Superior temporal gyrus (tissue), 1 donor: Measurements from ENCODE around the gene GUCY1B1.
A peak's percentile ranks its signal among the peaks of the same experiment; 100 is the strongest.

ENCODE experiments used
- DNase-seq: peaks from one replicate; pipeline ENCODE4 v3.0.0-alpha.2; 2016; ENCODE audit errors: extremely low spot score

GUCY1B1 gene

DNA sequence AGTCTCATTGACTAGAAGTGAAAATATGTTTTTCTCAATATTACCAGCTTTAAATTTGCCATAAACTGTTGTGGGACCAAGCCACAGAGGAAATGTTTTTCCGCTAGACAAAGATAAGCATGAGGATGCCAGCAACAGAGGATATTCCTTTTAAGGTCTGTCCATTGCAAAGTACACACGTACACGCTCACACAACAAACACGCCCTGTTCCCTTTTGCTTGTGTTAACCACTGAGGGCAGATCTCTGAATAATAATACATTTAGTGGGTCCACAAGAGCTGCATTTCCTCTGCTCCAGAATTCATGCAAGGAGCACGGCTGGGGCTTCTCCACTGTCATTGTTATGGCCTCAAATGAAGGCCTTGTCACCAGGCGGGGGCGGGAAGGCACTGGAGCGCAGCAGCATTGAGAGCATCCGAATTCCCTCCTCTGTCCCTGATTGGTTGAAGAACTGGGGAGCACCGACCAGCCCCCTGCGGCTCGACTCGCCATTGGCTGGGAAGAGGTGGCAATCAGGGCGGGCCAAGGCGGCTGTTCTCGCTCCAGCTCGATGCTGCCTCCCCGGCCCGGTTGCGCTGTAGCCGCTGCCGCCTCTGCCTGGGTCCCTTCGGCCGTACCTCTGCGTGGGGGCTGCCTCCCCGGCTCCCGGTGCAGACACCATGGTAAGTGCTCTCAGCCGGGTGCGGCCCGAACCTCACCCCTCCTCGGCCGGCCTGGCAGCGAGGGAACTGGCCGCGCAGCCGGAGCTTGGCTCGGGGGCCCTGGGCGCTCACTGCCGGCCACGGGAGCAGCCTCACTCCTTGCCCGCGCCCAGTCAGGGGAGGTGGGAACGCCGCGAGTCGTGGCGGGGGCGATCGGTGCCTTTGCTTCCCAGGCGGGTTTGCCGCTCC is at the start of gene GUCY1B1:
Gene GUCY1B1 (plus strand): TSS at position 541 of the 891 bp plus-strand sequence. CDS start 120 bp downstream, at position 661.
- DNase-seq: peak; percentile 98

DNA sequence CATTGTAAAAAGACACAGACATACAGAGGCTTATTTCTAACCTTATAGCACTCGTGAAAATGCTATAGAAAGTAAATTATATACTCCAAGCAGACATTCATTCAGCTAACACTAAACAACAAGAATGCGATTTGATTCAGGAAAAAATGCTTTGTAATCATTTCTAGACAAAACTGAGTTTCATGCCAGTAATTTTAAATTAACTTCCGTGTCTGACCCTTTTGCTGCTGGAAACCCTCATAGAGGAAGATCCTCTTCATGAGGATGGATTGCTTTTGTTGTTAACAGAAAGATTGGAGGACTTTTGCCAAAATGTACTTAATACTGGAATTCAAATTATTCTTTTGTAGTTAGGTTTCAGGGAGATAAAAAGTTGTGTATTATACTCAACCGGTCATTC is 48.9 kb upstream of the GUCY1B1 start:
- DNase-seq: no peak

DNA sequence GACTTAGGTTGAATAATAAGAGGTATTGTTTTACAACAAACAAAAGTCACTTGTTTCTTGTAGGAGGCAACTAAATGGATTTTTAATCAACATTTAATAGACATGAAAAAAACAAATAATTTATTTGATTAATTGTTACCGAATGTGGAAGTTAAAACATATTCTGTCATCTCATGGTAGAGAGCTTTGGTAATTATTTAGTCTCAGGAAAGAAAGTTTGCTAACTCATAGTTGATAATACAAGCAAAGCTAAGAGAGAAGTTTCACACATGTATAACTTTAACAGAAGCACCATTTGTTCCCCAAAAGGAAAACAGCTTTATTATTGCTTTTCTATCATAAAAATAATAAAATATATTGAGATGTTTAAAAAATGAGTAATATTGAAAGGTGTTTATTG is 47.3 kb upstream of the GUCY1B1 start:
- no peak for DNase-seq

DNA sequence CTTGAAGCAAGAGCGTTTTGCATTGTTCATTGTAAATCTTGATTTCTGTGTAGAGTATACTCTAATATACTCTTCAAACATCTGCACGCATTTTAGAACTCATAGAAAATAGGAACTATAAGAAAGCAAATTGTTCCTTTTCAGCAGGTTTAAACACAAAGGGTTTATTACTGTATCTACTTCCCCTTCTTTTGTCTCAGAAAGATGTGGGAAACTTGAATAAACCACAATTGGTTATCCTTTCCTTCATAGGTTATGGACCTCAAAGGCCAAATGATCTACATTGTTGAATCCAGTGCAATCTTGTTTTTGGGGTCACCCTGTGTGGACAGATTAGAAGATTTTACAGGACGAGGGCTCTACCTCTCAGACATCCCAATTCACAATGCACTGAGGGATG is 46.0 kb upstream of the GUCY1B1 start:
- no peak for DNase-seq

DNA sequence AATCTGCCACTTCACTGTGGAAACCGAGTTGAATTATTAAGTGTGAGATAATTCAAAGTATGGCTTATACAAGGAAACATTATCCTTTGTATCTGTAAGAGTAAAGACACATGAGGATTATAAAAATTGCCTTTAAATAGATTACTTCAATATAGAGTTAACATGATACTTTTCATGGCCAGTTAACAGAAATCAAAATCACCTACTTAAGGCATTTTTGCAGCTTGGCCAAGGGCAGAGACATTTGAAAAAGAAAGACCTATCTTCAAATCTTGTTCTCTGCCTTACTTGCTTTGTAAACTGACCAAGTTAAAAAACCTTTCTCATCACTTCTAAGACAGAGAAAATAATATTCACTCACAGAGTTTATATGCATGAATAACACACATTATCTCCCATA is 44.9 kb upstream of the GUCY1B1 start:
- no peak for DNase-seq

DNA sequence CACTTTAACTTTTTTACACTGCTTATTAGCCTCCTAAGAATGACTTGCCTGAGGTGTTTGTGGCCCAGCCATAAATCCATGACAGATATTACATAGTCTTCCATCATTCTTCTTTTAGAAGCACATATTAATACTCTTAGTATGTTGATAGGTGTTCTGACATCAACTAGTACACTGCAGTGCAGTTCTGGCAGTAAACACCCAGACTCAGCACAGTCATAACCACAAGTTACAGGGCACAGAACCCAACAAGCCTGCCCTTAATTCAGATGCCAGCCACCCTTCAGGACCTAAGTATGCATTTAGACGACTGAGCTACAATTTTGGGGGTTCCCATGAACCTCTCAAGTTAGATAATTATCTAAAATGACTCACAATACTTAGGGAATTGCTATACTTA is 36.5 kb upstream of the GUCY1B1 start:
- DNase-seq: no peak

DNA sequence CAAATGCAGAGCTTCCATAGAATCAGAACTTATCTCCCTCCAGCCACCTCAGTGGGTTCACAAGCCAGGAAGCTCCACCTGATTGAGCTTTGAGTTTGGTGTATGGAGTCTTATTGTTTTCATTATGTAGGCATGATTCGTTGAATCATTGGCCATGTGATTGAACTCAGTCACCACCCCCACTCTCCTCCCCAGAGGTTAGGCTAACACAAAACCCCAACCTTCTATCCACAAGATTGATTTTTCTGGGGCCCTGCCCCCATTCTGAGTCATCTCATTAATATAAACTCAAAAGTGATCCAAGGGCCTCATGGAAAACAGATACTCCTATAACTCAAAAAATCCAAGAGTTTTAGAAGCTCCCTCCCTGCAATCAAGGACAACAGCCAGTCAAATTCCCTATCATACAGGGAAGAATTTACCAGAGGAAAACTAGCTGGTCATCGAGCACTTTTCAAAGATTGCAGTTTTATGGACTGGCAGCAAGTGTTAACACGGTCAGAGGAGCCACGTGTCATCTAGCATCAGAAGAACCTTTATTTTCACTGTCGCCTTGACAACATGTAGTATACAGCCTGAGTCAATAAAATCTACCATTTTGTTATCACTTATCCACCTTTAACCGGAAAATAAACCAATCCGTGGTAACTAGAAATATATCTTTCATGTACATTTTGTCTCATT is 35.9 kb upstream of the GUCY1B1 start:
- DNase-seq: no peak

DNA sequence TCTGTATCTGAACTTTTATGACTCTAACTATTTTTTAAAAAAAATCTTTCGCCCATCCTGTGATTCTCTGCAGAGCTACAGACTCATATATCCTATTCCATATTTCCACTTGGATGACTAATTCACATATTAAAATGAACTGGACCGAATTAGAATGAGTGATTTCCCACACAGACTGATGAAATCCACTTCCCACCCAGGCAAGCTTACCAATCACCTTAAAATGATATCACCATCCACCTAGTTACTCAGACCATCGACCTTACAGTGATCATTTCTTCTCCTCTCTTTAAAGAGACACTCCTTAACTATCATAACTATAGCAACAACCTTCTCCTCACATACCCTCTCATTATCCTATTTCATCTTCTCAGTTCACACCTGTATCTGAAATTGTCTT is 34.1 kb upstream of the GUCY1B1 start:
- DNase-seq: no peak

DNA sequence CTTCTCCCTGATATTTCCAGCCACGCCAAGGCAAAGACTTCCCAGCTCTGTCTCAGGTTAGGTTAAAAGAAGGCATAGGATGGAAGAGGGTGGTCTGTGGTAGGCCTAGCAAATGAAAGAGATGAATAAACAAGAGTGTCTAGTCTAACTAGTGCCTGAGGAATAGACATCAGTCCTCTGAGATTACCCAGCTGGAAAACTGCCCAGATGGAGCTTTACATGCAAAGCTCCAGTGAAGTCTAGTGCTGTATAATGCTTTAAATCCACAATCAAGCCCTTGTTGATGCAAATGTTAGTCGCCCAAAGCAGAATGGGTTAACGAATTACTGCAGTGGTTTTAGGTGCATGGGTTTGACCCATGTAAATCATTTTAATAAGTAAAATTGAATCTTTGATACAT is 24.8 kb upstream of the GUCY1B1 start:
- DNase-seq: no peak

DNA sequence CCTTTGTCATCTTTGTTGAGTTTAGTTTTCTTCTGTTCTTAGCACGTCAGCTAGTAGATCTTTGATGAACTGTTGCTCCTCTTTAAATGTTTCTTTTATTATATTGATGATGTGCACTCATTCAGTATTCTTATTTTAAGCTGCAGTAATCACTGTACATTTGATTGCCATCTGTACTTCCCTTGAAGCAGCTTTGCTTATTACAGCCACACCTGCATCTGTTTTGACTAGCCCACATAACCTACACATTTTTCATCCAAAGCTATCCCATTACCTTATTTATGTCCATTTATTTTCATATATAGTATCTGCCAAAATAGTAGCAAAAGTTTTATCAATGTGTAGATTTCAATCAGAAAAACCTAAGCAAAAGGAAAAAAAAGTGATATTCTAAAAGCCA is 23.9 kb upstream of the GUCY1B1 start:
- DNase-seq: no peak

DNA sequence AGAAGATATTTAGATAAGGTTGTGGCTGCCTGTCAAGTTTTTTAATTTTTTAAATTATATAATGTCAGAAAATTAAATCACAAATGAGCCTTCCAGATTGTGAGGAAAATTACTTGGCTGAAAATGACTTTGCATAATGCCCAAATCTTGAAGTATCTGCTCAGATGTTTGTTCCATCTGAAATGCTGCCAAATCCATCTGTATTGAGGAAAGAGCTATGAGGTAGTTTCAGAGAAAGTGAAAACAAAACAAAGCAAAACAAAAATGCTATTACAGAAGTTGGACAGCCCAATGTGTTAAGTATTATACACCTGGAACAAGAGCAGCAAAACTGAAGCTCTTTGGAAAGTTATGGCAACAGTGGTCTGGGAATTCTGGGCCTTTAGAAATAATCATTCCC is 23.3 kb upstream of the GUCY1B1 start:
- peak; percentile 45 for DNase-seq

DNA sequence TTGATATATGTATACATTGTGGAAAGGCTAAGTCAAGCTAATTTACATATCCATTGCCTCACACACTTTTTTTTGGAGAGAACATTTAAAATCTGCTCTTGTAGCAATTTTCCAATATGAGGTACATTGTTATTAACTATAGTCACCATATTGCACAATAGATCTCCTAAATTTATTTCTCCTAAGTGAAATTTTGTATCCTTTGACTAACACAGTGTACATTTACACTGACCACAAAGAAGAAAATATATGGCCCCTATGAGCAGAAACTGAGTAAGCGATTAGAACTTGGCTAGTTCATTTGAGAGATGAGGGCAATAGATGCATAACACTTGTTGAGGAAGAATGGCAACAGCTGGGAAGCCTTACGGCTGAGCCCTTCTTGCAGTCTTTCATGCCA is 20.3 kb upstream of the GUCY1B1 start:
- DNase-seq: no peak

DNA sequence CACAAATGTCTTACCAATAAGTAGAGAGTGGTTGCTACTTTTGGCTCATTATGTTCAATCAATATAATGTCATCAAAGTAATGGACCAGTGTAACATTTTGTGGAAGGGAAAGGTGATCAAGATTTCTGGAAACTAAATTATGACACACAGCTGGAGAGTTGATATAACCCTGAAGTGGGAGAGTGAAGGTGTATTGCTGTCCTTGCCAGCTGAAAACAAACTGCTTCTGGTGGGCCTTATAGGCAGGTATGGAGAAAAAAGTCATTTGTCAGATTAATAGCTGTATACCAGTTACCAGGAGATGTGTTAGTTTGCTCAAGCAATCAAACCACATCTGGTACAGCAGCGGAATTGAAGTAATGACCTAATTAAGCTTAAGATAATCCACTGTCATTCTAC is 17.3 kb upstream of the GUCY1B1 start:
- DNase-seq: no peak

DNA sequence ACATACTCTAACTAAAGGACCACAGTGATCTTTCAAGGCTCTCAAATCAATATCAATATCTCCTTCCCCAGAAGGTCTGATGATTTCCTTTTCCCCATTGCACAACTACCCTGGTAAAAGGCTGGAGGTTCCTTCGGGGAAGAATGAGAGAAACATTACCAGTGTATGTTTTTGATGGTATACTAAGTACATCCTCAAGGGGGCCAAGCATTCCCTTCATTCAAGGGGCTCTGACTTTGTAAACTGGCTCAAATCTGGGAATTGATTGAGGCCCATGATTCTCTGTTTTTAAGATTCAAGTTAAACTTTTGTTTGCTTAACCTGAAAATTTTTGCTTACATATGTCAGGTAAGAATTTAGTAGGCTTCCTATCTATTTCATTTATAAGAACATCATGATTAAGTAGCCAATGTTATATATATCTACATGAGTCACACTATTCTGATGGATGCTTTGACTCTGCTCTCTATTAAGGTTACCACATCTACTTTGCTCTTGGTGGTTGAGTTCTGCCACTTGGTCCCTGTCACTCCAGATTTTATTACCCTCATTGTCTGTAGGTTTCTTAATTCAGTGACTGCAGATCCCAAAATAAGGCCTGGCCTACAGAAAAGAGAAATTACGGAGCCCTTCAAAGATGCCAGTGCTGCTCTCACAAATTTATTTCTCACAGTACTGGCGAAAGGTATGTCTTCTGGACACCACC is 16.4 kb upstream of the GUCY1B1 start:
- DNase-seq: no peak

DNA sequence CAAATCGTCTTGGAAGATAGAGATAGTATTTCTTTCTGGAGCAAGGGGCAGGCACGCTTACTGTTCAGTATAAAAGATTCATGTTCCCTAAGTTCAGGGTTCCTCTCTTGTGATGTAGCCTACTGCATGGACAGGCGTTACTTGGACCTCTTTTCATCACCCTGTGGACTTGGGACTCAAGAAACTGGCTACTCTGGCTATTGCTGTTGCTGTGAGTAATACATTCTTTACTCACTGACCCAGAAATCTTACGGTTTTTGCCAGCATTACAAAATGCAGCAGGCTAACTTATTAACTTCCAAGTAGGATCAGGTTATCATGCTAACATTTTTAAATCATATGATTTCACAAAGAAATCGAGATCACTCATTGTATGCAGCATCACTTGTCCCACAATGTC is 12.8 kb upstream of the GUCY1B1 start:
- DNase-seq: no peak

DNA sequence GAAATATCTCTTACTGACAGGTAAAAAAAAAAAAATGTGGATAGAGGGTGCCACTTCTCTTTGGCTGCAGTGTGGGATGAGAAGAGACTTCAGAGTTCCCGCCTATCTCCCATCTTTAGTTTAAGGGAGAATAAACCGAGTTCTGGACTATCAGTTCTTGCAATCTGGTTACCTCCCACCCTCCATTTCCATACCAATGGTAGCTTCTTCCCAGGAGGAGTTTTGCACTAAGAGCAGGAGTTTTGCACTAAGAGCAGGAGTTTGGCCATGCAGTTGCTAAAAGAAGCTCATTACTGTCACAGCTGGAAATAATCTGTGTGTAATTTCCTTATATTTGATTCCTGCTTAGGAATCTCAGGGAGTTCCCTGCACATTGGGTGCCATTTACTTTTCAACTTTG is 10.8 kb upstream of the GUCY1B1 start:
- no peak for DNase-seq

DNA sequence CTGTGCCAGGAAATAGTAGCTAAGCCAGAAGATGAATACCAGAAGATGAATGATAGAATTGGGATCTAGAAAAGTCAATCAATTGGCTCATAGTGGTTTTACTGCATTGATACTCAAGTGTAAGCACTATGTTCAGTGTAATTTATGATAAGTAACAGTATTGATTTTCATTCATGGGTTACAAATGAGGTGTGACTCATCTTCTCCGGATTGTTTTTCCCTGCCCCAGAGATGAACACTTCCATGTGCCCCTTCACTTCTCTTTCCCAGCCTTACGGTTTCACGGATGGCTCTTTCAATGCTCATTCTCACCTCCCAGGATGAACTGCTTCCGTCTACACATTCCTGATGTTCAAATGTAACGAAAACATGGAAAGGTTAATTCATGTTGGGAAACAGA is 9.8 kb upstream of the GUCY1B1 start:
- DNase-seq: no peak

DNA sequence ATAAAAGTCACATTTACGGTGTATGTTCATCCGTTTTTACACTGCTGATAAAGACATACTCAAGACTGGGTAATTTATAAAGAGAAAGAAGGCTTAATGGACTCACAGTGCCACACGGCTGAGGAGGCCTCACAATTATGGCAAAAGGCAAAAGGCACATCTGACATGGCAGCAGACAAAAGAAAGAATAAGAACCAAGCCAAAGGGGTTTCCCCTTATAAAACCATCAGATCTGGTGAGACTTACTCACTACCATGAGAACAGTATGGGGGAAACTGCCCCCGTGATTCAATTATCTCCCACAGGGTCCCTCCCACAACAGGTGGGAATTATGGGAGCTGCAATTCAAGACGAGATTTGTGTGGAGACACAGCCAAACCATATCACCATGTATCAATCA is 7.3 kb upstream of the GUCY1B1 start:
- DNase-seq: no peak

DNA sequence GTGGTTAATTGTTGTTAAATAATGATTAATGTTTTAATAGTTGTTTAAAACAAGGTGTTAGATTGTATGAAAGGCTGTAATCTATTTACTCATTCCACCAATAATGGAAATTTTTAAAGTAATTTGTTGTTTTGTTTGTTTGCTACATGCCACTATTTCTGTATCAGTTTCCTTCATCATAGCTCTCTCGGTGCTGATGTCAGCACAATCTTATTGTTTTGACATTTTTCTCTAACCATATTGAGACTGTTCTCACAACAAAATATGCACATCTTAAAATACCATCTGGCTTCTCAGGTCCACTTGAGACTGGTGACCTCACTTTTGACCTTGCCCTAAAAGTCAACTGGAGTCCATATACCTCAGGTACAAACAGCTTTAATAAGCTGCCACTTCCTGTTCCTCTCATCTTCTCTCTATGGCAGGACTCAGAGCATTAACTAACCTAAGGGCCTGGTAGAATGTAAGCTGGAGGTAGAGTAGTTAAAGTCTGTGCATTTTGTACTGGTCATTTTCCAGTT is 1.0 kb upstream of the GUCY1B1 start:
- peak; percentile 13 for DNase-seq

DNA sequence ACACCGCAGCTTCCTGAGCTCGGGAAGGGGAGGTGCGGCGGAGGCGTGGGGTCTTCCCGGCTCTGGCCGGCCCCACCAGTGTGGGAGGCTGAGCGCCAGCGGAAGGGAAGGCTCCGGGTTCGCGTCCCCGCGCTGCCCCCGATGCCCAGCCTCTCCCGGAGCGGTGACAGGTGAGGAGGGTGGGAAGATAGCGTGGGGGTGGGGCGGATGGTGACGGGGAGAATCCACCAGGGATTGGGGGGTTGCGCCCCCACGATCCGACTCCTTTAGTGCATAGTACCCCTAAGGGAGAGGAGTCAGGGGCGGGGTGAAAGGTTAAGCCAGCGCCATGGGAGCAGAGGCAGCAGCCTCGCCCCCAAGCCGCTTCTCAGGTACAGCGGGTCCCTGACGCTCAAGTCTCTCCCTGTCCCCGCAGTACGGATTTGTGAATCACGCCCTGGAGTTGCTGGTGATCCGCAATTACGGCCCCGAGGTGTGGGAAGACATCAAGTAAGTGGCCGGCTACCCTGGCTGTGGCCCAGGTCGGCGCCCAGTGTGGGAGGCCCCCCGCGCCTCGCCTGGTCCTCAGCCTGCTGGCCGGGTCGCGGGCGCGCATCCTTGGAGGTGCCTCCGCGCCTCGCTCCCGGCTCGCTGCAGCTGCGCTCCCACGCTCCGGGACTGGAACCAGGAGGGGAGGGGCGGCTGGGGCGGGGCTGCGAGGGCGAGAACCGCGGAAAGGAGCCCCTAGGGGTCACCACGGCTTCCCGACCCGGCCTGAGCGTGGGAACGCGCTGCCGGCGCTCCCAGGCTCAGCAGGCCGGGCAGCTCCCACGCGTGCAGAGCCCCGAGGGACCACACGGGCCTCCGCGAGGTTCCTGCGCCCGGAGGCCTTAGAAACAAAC is 791 bp downstream of the GUCY1B1 start:
- no peak for DNase-seq

DNA sequence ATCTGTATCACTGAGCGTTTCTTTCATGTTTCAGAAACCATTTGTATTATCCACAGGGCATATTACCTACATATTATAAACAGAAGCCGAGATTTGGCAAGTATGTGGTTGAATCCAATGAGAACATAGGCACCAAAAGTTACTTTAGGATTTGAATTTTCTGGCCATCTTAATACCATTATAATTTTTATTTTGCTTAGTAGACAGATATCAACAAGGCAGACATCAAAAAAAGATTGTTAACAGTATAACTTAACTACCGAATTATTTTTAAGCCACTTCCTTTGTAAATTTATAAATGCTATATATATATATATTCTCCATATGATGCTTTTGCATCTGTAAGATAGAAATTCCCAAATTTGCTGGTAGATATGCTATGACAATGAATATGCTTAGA is 2.2 kb downstream of the GUCY1B1 start:
- no peak for DNase-seq
